Measurements from ENCODE around the gene MICAL3.

MICAL3 gene

GRCh38 chr22:17942721-17943120 lies 81.6 kb downstream of the MICAL3 start:
- TF ChIP-seq REST (IDR thresholded peaks at IDR 0.05; ENCODE audit: insufficient read depth in 1 of 2, low read depth in 2 of 2, low read length in 2 of 2), result no peak
- TF ChIP-seq TAF1 (IDR thresholded peaks at IDR 0.05; ENCODE audit: borderline replicate concordance, insufficient read depth, low read length), result no peak
- no peak for TF ChIP-seq SIN3A (IDR thresholded peaks at IDR 0.05; ENCODE audit: borderline replicate concordance, insufficient read depth, low read length)
- no peak for TF ChIP-seq FOXP2 (optimal IDR thresholded peaks at IDR 0.05; ENCODE audit: borderline replicate concordance, extremely low read depth, extremely low read length, insufficient read depth)
- no peak for TF ChIP-seq POLR2AphosphoS5 (IDR thresholded peaks at IDR 0.05; ENCODE audit: low read depth, low read length)

- TF ChIP-seq FOXP2 (optimal IDR thresholded peaks at IDR 0.05; ENCODE audit: borderline replicate concordance, extremely low read depth, extremely low read length, insufficient read depth) (no peak), POLR2AphosphoS5 (IDR thresholded peaks at IDR 0.05; ENCODE audit: low read depth, low read length) (no peak), REST (IDR thresholded peaks at IDR 0.05; ENCODE audit: insufficient read depth in 1 of 2, low read depth in 2 of 2, low read length in 2 of 2) (no peak), TAF1 (IDR thresholded peaks at IDR 0.05; ENCODE audit: borderline replicate concordance, insufficient read depth, low read length) (no peak)
Measured at GRCh38 chr22:17941471-17942406, 82.6 kb downstream of the MICAL3 start.

- TF ChIP-seq SIN3A (IDR thresholded peaks at IDR 0.05; ENCODE audit: borderline replicate concordance, insufficient read depth, low read length), result no peak
- TF ChIP-seq TAF1 (IDR thresholded peaks at IDR 0.05; ENCODE audit: borderline replicate concordance, insufficient read depth, low read length), result no peak
- no peak for TF ChIP-seq POLR2AphosphoS5 (IDR thresholded peaks at IDR 0.05; ENCODE audit: low read depth, low read length)
- no peak for TF ChIP-seq FOXP2 (optimal IDR thresholded peaks at IDR 0.05; ENCODE audit: borderline replicate concordance, extremely low read depth, extremely low read length, insufficient read depth)
- no peak for TF ChIP-seq REST (IDR thresholded peaks at IDR 0.05; ENCODE audit: insufficient read depth in 1 of 2, low read depth in 2 of 2, low read length in 2 of 2)
Measured at GRCh38 chr22:17939579-17939978, 84.8 kb downstream of the MICAL3 start.

- TF ChIP-seq SIN3A (IDR thresholded peaks at IDR 0.05; ENCODE audit: borderline replicate concordance, insufficient read depth, low read length) (no peak), REST (IDR thresholded peaks at IDR 0.05; ENCODE audit: insufficient read depth in 1 of 2, low read depth in 2 of 2, low read length in 2 of 2) (no peak), FOXP2 (optimal IDR thresholded peaks at IDR 0.05; ENCODE audit: borderline replicate concordance, extremely low read depth, extremely low read length, insufficient read depth) (no peak), POLR2AphosphoS5 (IDR thresholded peaks at IDR 0.05; ENCODE audit: low read depth, low read length) (no peak), TAF1 (IDR thresholded peaks at IDR 0.05; ENCODE audit: borderline replicate concordance, insufficient read depth, low read length) (no peak)
Measured at GRCh38 chr22:17939011-17939410, 85.3 kb downstream of the MICAL3 start.

All from PFSK-1 (cell line).